HG03558 (cell line): Measurements from ENCODE around the gene CHIT1.
A peak's percentile ranks its signal among the peaks of the same experiment; 100 is the strongest.

ENCODE experiments used
- ATAC-seq: cut with Tn5 transposase; IDR thresholded peaks from one replicate; pipeline ENCODE4 v1.9.1; 2021; ENCODE audit warnings: moderate number of reproducible peaks; ENCODE audit not compliant: unreplicated experiment; ENCODE audit errors: extremely low read depth

Gene CHIT1

DNA sequence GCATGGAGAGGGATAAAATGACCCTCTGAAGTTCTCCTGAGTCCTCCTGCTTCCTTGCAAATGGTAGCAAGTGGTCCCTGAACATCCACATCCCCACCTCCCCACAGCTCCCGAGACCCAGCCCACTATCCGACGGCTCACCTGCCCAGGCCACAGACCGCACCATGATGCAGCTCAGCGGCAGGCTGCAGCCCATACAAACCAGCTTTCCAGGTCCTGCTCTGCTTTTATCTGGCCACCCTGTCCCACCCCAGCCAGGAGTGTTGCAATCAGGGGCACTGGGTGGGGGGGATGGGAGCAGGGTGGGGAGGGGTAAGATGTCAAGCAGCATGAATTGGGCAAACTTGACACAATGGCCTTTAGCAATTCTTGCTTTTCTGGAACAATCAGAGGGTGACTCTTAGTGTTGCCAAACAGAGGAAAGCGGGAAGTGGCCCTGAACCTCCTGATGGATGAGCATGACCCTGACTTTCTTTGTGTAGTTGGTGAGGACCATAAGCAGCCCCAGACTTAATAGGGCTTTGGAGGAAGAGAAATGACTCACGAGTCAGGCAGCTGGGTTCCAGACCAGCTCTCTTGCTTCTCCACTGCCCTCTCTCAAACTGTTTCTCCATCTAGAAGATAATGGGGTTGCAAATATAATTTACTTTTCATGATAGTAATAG is at the start of gene CHIT1:
CHIT1 (minus strand) TSS at position 203 of the 665 bp plus-strand sequence; CDS start at position 166, 37 bp downstream.
- ATAC-seq, result no peak

DNA sequence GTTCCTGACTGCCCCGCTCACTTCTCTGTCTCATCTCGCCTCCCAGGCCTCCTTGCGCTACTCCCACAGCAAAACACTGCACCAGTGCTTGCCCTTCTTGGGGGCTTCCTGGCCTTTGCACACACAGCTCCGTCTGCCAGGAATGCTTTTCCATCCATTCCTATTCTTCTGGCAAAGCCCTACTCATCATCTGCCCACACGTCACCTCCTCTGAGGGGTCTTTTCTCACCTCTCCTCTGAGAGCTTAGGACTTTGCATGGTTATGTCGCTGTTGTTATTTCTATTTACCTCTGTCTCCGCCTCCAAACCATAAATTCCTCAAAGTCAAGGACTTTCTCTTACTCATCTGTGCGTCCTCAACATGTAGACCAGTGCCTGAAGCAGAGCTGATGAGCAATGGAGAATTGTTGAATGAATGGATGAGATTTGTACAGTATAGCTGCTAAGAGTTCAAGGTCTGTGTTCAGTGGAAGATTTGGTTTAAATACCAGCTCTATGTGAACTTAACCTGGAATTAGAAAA is 49.5 kb upstream of the CHIT1 start:
- no peak for ATAC-seq

DNA sequence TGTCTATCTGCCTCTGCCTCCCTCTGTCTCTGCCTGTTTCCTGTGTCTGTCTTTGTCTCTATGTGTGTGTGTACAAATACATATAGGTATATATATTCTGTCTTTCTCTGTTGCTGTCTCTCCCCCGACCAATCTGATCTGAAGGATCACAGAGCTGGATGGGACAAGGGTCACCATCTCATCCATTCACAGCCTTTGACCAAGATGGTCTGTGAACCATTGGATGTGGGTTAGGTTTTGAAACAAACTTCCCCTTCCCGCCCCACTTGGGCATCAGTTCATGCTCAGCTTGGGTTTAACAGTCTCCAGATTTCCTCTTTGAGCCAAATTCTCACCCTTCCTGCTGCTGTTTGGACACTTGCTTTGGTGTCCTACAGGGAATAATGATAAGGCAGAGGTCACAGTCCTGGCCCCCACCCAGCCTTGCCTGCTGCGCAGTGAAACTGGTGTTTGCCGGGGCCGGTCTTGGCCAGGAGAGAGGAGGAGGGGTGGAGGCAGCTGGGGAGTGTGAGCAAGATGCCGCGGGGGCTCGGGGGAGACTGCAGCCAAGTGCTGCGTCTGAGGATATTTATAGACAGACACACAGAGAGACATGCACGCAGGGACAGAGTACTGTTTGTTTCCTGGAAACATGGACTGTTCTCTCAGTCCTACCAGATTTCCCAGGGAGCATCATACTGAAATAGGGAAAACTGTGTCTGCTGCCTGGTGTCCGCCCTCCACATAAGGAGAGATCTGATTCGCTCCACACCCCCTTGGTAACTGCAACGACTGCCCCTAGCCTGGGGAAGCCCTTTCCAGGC is 48.8 kb upstream of the CHIT1 start:
- no peak for ATAC-seq

- ATAC-seq, result no peak
Observed at GRCh38 chr1:203276916-203277545, 47.6 kb upstream of the CHIT1 start.

DNA sequence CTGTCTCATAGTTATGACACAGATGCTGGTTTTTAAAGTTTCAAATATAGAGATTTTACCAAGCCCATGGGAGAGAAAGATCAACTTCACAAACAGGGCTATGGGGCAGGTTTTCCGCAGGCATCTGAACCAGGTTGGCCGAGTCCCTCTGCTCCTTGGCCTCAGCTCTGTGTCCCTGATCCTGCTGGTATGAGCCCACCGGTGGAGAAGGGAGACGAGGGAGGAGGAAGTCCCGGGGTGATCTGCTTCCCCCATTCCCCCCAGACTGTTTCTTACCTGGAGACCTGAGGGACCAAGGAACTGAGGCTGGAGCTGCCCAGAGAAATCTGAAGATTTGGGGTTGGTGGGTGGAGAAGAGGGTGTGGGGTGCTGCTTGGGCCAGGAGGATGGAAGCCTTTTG is 46.9 kb upstream of the CHIT1 start:
- ATAC-seq, result no peak

- ATAC-seq, result no peak
Observed at GRCh38 chr1:203275656-203276272, 46.3 kb upstream of the CHIT1 start.

DNA sequence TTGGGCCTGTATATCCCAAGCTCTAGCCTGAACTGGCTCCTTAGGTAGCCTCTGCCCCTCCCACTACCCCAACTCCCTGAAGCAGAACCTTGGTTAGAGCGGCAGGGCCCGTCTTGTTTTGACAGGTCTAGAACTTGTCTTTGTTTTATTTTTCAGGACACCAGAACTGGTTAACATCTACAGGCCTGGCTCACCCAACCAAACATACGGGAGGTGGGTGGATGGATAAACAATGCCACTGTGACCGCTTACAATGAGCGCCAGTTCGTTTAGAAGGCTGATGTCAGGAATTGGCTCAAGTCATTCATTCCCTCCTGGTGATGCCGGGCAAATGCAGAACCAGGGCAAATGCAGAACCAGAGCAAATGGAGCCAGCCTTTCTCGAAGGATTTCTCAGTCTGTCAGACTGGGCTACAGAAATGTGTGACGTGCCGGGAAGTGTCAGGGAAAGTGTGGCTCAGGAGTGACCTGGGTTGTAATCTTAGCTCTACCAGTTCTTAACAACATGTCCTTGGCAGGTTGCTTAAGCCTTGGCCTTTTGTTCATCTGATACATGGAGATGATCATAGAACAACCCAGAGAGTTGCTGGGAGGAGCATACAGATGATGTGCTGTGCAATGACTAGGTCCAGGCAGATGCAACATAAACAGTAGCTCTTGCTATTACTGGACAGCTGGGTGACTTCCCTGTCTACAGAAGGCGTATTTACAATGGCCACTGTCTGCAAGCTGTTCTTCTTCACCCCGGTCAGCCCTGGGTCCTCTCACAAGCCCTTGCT is 45.3 kb upstream of the CHIT1 start:
- ATAC-seq, result no peak

DNA sequence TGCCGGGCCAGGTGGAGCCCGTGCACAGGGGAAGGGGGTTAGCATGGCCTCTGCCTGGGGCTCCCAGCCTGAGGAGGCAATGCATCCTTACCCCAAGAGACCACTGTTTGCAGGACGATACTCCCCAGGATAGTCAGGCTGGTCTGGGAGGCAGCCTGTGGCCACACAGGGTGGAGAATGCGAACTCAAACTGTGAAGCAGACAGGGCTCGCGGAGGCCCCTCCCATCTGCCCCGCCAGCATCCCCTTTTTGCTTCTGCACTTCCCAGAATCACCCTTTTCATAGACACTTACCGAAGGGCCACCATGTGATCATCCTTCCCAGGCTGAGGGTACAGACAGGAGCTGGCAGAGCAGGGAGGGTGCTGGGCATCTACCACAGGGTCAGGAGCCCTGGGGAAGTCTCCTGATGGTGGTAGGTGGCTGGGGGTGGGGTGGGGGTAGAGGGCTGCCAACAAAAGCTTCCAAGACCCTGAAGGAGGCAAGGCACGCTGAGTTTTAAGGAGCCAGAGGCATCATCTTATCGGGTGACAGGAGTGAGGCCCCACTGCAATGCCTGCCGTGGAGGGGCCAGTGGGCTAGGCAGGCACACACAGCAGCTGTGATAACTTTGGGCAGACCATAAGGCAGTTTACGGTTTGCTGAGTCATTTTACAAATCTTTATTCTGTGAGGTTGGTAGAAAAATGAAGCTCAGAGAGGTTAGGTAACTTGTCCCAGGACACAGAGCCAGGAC is 44.6 kb upstream of the CHIT1 start:
- ATAC-seq, result no peak

DNA sequence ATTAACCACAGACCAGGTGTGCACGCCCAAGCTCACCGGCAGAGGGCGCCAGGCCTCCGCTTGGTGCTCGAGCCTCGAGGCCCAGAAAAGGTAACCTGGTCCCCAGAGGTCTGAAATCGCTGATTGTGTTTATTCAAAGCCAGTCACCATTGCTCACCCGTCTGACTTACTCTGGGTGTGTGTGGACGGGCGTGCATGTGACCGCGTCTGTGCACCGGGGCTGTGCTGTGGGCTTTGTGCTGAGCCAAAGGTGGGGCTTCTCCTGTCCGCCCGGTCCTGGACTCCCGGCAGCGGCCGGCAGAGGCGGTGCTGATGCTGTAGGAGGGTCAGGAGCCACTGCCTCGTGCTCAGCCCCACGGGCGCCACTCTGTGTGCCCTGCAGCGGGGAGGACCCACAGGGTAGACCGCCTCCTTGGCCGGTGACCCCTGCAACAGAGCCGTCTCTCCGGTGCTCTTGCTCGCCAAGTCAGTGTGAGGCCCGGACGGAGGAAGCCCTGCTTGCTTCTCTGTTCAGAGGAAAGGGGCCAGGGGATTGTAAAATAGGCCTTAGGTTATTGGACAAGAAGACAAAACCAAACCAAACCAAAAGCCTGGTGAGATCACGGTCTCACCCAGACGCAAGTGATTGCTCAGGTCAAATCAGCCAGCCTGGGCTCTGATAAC is 43.9 kb upstream of the CHIT1 start:
- ATAC-seq, result peak; percentile 37

DNA sequence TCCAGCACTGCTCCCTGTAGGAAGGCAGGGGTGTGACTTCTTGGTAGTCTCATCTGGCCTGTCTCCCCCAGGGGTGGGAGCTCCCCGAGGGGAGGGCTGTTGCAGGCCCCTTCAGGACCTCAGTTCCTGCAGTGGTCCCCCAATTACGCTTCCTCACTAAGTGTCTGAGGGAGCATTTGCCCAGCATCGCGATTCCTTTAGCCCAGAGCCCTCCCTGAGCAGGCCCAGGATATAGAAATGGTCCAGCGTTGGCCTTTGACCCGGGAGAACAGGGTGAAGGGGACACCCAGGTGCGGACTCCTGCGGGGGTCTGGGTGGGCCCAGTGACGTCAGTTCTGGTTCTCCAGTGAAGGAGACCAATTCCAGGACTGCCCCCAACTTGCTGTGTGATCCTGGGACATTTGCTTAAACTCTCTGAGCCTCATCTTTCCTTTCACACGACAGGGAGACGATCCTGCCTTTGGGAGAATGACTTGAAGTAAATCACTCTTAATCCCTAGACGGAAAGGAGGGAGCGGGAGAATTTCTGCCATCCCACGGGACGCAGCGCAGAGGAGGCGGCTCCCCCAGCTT is 43.2 kb upstream of the CHIT1 start:
- ATAC-seq, result no peak

DNA sequence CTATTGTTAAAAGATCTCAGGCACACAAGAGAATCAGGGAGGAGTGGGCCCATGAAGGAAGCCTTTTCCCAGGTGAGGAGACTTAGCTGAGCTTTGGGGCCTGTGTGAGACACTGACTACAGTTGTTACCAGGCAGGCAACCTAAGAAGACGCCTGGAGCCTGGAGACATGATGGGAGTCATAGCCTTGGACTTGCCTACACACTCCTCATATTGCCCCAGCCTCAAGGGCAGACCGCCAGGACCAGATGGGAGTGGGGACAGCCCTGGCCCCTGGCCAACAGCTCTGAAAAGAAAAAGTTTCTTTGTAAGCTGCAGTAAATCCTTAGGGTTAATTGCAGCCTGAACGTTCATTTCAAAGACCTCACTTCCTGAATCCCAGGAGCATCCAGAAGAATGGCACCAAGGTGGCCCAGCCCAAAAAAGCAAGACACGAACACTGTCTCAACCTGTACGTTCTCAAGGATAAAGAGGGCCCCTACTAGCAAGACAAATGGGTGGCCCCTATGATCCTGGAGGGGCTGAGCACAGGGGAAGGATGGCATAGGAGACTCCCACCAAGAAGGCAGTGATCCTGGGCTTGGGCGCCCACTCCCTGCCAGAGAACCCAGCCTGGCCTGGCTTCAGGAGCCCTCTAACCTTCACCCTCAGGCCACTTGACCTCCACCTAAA is 42.6 kb upstream of the CHIT1 start:
- ATAC-seq, result no peak

DNA sequence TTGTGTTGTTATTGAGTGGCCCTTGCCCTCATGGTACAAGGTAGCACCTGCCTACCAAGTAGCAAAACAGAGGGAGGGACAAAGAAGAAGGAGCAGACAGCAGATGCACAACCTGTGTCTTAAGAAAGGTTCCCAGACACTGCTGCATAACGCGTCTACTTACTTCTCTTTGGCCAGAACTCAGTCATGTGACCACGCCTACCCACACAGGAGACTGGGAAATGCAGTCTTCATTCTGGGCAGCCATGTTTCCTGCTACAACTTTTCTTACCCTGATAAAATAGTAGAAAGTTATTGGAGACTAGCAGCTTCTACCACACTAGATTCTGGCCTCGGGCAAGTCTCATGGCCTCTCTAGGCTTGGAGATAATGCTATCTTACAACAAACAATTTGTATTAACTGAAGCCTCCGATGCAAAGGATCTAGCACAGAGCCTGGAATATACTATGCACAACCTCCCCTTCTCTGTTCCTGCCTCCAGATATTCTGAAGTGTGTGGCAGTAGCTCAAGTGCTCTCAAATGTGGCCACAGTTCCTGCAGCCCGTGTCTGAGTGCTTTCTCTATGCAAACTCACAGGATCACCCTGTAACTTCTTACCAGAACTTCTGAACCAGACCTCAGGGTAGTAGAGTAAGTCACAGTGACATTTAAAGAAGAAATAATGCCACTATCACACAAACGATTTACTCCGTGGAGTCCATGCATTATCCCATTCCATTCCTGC is 41.7 kb upstream of the CHIT1 start:
- no peak for ATAC-seq

DNA sequence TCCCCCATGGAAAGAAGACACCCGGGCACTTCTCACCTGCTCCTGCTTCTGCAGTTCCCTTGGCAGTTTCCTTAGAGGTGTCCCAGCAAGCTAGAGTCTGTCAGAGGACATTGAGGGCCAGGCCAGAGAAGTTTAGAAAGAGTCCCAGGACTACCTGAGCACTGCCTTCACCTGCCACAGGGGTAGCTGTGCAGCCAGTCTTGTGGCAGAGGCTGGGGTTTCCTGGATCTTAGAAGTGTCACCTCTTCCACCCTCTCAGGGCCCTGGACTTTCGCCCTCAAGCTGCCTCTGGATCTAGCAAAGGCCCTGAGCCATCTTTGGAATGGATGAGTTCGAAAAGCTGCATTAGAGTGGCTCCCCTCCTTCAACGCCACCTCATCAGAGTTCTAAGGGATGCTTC is 41.0 kb upstream of the CHIT1 start:
- ATAC-seq, result no peak

- ATAC-seq, result no peak
Observed at GRCh38 chr1:203269654-203270020, 40.2 kb upstream of the CHIT1 start.

DNA sequence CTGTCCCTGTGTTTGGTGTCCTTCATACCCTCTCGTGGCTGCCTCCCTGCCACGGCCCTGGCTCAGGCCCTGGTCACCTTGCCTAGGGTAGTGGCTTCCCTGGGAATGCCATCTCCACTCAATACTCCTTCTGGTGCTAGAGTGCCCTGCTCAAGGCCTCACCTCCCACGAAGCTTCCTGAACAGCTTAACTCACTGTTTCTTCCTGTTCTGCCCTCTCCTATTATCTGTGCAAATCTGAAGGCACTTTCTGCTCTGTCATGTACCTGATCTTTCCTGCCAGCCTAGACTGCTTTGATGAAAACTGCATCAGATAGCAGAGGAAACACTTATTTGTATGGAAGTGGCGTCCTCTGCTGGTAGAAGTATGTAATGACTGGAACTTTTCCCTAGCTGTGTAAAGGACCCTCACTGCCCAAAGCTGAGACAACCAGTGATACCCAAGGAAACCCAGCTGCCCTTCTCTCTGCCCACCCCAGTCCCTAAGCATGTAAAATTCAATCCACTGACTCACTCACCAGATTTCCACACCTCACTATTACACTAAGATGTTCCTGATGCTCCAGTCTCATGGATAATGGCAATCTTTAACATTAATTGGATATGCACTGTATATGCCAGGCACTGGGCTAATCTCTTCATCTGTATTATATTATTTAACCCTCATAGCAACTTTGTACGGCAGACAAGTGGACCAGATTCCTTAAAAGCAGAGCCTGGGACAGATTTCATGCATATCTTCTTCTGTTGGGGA is 39.6 kb upstream of the CHIT1 start:
- no peak for ATAC-seq

DNA sequence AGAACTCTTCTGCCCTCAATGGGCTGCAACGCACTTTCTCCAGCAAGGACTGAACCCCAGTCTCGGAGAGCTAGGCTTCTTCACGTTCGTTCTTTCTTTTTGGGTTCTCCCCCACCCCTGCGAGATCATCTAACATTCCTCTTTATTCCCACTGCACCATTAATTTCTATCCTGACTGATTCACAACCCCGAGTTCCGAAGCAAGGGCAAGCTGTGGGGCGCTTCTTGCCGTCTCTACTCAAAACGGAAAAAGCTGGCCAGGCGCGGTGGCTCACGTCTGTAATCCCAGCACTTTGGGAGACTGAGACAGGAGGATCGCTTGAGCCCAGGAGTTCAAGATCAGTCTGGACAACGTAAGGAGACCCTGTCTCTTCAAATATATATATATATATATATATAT is 38.4 kb upstream of the CHIT1 start:
- no peak for ATAC-seq
